ENCODE measurements around the gene MYOF.

MYOF gene

GRCh38 chr10:93272884-93273675, 209.1 kb downstream of the MYOF start:
- Mint-ChIP-seq H3K4me1 (ENCODE audit: low read depth) (peaks cover 3% of the 10 kb centered on the region), H3K36me3 (ENCODE audit: low read depth) (no peaks in the 10 kb centered on the region), H3K4me3 (no peak overlapping the region), H3K27ac (no peak overlapping the region), H3K9me3 (peaks cover 7% of the 10 kb centered on the region), H3K27me3 (ENCODE audit: low read depth) (no peaks in the 10 kb centered on the region)
- no peak for DNase-seq (ENCODE audit: low spot score)

GRCh38 chr10:93271347-93271746, 210.8 kb downstream of the MYOF start:
- H3K36me3 Mint-ChIP-seq (ENCODE audit: low read depth), result no peaks in the 10 kb centered on the region
- peaks cover 4% of the 10 kb centered on the region for H3K4me1 Mint-ChIP-seq (ENCODE audit: low read depth)
- H3K9me3 Mint-ChIP-seq, result peaks cover 7% of the 10 kb centered on the region
- H3K27me3 Mint-ChIP-seq (ENCODE audit: low read depth), result no peaks in the 10 kb centered on the region
- H3K4me3 Mint-ChIP-seq, result no peak overlapping the region
- no peak overlapping the region for H3K27ac Mint-ChIP-seq
- DNase-seq (ENCODE audit: low spot score), result no peak

DNA sequence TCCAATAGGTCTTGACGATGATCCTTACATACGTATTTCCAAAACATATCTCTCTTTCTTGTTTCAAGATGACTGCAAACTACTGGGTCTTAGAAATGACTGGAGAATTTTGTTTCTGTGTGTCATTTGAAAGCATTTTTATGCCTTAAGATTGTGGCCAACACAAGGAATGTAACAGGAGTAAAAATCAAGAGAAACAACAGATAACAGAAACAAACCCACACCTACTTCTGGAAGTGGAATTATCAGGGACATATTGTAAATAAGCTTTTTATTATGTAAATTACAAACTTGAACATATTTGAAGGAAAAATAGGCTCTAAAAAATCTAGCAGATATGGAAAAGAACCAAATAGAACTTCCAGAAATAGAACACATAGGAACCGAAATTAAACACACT, 212.9 kb downstream of the MYOF start:
- H3K27ac Mint-ChIP-seq, result no peak overlapping the region
- H3K27me3 Mint-ChIP-seq (ENCODE audit: low read depth), result no peaks in the 10 kb centered on the region
- H3K36me3 Mint-ChIP-seq (ENCODE audit: low read depth), result no peaks in the 10 kb centered on the region

GRCh38 chr10:93268021-93268420, 214.1 kb downstream of the MYOF start:
- peaks cover 7% of the 10 kb centered on the region for H3K9me3 Mint-ChIP-seq
- no peak overlapping the region for H3K4me3 Mint-ChIP-seq
- H3K4me1 Mint-ChIP-seq (ENCODE audit: low read depth), result peaks cover 4% of the 10 kb centered on the region
- no peak for DNase-seq (ENCODE audit: low spot score)
- no peaks in the 10 kb centered on the region for H3K36me3 Mint-ChIP-seq (ENCODE audit: low read depth)
- H3K27ac Mint-ChIP-seq, result no peak overlapping the region
- H3K27me3 Mint-ChIP-seq (ENCODE audit: low read depth), result no peaks in the 10 kb centered on the region

More for the DNA sequence above, 212.9 kb downstream of the MYOF start:
- no peak overlapping the region for H3K4me3 Mint-ChIP-seq
- peaks cover 4% of the 10 kb centered on the region for H3K4me1 Mint-ChIP-seq (ENCODE audit: low read depth)
- H3K9me3 Mint-ChIP-seq, result peaks cover 7% of the 10 kb centered on the region
- no peak for DNase-seq (ENCODE audit: low spot score)

DNA sequence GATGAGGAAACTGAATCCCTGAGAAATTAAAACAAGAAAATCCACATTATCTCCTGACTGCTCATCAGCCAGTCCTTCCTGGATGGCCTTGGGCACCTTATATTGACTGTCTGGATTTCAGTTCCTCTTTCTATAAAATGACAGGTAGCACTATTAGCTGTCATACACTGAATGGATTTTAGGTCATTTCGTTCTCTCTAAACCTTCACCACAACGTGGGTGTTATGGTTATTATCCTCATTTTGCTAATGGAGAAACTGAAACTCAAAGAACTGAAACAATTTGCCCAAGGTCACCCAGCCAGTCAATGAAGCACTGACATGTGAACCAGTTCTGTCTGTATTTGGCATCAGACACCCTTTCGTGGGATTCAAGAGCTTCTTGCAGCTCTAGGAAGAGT, 214.6 kb downstream of the MYOF start:
- H3K9me3 Mint-ChIP-seq, result peaks cover 7% of the 10 kb centered on the region
- no peaks in the 10 kb centered on the region for H3K27me3 Mint-ChIP-seq (ENCODE audit: low read depth)
- no peak overlapping the region for H3K4me3 Mint-ChIP-seq
- no peak for DNase-seq (ENCODE audit: low spot score)
- no peak overlapping the region for H3K27ac Mint-ChIP-seq
- no peaks in the 10 kb centered on the region for H3K36me3 Mint-ChIP-seq (ENCODE audit: low read depth)
- peaks cover 4% of the 10 kb centered on the region for H3K4me1 Mint-ChIP-seq (ENCODE audit: low read depth)

DNA sequence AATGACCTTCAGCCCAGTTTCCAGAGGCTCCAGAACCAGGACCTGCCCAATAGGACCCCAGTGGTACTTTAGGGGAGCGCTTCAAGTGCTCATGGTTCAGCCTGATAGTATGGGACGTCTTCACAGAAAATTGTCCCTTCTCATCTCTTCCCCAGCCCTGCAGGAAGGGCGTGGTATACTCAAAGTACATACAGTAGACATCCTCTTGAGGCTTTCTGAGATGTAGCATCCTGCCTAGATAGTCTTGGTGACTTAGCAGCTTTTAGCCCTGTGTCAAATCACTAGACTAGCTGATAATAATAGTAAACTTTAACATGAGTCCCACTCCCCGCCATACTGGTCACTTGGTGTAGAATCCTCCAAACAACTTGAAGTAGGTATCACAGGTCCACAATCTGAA, 215.3 kb downstream of the MYOF start:
- H3K36me3 Mint-ChIP-seq (ENCODE audit: low read depth), result no peaks in the 10 kb centered on the region
- H3K4me1 Mint-ChIP-seq (ENCODE audit: low read depth), result peaks cover 4% of the 10 kb centered on the region
- no peak overlapping the region for H3K27ac Mint-ChIP-seq
- H3K4me3 Mint-ChIP-seq, result no peak overlapping the region
- no peaks in the 10 kb centered on the region for H3K27me3 Mint-ChIP-seq (ENCODE audit: low read depth)
- no peak for DNase-seq (ENCODE audit: low spot score)
- peaks cover 7% of the 10 kb centered on the region for H3K9me3 Mint-ChIP-seq

DNA sequence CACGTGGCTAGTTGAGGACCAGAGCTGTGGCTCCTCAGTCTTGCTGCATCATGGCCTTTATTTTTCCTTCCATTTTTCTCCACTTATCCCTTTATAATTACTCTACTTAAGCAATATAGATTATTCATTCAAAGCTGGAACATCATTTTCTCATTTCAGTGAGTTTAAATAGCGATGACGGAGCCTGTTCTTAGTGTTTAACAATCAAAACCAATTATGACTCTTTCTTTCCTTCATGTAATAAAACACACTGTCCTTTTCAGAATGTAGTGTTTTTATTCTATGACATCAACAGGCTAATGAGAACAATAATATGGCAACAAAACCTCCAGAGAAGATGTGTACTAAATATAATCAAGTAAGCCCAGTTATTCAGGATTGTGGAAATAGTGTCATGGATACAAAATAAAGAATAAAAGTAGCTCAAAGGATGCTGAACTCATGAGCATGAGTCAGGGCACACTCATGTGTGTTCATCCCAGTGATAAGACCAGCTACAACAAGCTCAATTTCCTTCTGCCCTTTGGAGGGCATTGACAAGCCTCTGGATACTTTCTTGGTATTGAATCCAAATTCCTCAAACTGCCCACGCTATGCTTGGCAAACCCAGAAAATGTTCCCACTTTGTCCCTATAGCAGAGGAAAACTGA, 220.0 kb downstream of the MYOF start:
- H3K4me1 Mint-ChIP-seq (ENCODE audit: low read depth), result peaks cover 4% of the 10 kb centered on the region
- H3K9me3 Mint-ChIP-seq, result no peaks in the 10 kb centered on the region
- no peak overlapping the region for H3K27ac Mint-ChIP-seq
- H3K4me3 Mint-ChIP-seq, result no peak overlapping the region
- H3K27me3 Mint-ChIP-seq (ENCODE audit: low read depth), result no peaks in the 10 kb centered on the region
- H3K36me3 Mint-ChIP-seq (ENCODE audit: low read depth), result no peaks in the 10 kb centered on the region
- DNase-seq (ENCODE audit: low spot score), result no peak

DNA sequence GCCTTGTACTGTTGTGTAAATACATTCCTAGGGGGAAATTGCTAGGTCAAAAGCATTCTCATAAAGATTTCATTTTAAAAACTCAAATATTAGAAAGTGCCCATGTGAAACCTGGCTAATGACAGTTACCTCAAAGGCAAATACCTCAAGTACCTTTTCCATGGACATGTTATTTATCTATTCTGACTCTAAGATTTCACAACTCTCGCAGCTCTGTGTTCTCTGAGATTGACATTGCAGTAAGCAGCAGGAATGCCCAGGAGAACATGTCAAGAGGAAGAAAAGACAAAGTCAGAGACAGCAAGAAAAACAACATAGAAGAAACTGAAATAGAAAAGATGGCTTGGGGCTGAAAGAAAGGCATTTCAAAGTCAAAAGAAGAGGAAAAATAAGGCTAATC, 221.0 kb downstream of the MYOF start:
- Mint-ChIP-seq H3K27ac (no peak overlapping the region), H3K4me1 (ENCODE audit: low read depth) (no peaks in the 10 kb centered on the region), H3K9me3 (no peaks in the 10 kb centered on the region), H3K4me3 (no peak overlapping the region), H3K27me3 (ENCODE audit: low read depth) (no peaks in the 10 kb centered on the region), H3K36me3 (ENCODE audit: low read depth) (no peaks in the 10 kb centered on the region)
- no peak for DNase-seq (ENCODE audit: low spot score)

GRCh38 chr10:93259126-93259525, 223.0 kb downstream of the MYOF start:
- no peak overlapping the region for H3K4me3 Mint-ChIP-seq
- H3K36me3 Mint-ChIP-seq (ENCODE audit: low read depth), result no peaks in the 10 kb centered on the region
- H3K27ac Mint-ChIP-seq, result no peak overlapping the region
- no peaks in the 10 kb centered on the region for H3K4me1 Mint-ChIP-seq (ENCODE audit: low read depth)
- H3K27me3 Mint-ChIP-seq (ENCODE audit: low read depth), result no peaks in the 10 kb centered on the region
- H3K9me3 Mint-ChIP-seq, result no peaks in the 10 kb centered on the region
- no peak for DNase-seq (ENCODE audit: low spot score)

All from T-helper 2 cell treated with Interferon-gamma antibody and Interleukin-4, amounts not matched to agents 5 μg/mL and 100 μg/mL, for 36 hours (primary cell).